Mammary epithelial cell (primary cell): Measurements from ENCODE around the gene PGM5.

ENCODE experiments used
- EZH2 ChIP-seq: IDR thresholded peaks from 2 replicates; pipeline ENCODE4 v1.6.1; 2012; ENCODE audit warnings: low read length, inconsistent platforms, borderline replicate concordance
- TF ChIP-seq, protein P1 (sequence below), 2 donors: IDR thresholded peaks in 1 of 2; conservative IDR thresholded peaks in 1 of 2; 2 replicates each; pipeline ENCODE4 v1.5.1; 2011 to 2012; ENCODE audit warnings: inconsistent platforms in 2 of 2, low read length in 2 of 2, mild to moderate bottlenecking in 2 of 2, control low read depth in 1 of 2, low read depth in 1 of 2; ENCODE audit not compliant: insufficient read depth in 1 of 2; ENCODE audit errors: extremely low read depth in 1 of 2

DNA sequence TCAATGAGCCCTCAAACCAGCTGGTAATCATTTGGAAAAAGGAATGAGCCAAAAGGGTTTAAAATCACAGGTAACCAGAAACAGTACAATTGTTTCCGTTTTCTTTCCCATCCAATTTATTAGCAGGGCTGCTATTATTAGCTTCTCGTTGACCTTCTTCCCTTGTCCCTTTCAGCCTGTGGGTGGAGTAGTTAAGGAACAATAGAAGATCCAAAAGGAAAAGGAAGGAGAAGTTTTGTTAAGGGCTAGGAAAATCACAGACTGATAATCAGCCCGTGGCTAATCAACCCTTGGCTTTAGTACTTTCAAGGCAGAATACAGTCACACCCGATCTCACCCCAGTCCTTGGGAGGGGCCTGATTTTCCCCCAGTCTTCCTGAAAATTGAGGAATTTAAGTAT lies 145.9 kb downstream of the PGM5 start:
- TF ChIP-seq, protein P1, sequence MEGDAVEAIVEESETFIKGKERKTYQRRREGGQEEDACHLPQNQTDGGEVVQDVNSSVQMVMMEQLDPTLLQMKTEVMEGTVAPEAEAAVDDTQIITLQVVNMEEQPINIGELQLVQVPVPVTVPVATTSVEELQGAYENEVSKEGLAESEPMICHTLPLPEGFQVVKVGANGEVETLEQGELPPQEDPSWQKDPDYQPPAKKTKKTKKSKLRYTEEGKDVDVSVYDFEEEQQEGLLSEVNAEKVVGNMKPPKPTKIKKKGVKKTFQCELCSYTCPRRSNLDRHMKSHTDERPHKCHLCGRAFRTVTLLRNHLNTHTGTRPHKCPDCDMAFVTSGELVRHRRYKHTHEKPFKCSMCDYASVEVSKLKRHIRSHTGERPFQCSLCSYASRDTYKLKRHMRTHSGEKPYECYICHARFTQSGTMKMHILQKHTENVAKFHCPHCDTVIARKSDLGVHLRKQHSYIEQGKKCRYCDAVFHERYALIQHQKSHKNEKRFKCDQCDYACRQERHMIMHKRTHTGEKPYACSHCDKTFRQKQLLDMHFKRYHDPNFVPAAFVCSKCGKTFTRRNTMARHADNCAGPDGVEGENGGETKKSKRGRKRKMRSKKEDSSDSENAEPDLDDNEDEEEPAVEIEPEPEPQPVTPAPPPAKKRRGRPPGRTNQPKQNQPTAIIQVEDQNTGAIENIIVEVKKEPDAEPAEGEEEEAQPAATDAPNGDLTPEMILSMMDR (conservative IDR thresholded peaks at IDR 0.05 in 1 of 2, IDR thresholded peaks at IDR 0.05 in 1 of 2; ENCODE audit: extremely low read depth in 1 of 2, insufficient read depth in 1 of 2, low read depth in 1 of 2, low read length in 2 of 2): no peak
- TF ChIP-seq EZH2: no peak
